GM06990 (cell line): Measurements from ENCODE around the gene ZFP14.
"Not testable (repeated sequence)": the region's sequence is repeated elsewhere in the genome, so short reads cannot be mapped to it uniquely, and the experiment has no call there.

ENCODE experiments used
- DNase-seq: peaks from one replicate; pipeline ENCODE4 v3.0.0-alpha.2; 2011; ENCODE audit not compliant: insufficient read length; ENCODE audit errors: extremely low read depth
- H3K27me3 ChIP-seq: replicated peaks from 2 replicates; pipeline ENCODE4 v1.6.0; 2011; ENCODE audit warnings: low read length; ENCODE audit not compliant: control insufficient read depth, insufficient read depth
- H3K36me3 ChIP-seq: 2 replicates; pipeline ENCODE4 v1.5.1; 2011; ENCODE audit warnings: low read length; ENCODE audit not compliant: control insufficient read depth, insufficient read depth
- H3K4me3 ChIP-seq: replicated peaks from 2 replicates; pipeline ENCODE4 v1.5.1; 2011; ENCODE audit warnings: low read depth, mild to moderate bottlenecking, control low read depth, low read length

ZFP14 gene

GRCh38 chr19:36309759-36310158, 69.2 kb downstream of the ZFP14 start:
- DNase-seq, H3K27me3 ChIP-seq: not testable (repeated sequence)
- peak overlapping the region; percentile 30 for H3K4me3 ChIP-seq

GRCh38 chr19:36309309-36309708, 69.7 kb downstream of the ZFP14 start:
- not testable (repeated sequence) for DNase-seq, H3K36me3 ChIP-seq, H3K27me3 ChIP-seq, H3K4me3 ChIP-seq

More at GRCh38 chr19:36309759-36310158, 69.2 kb downstream of the ZFP14 start:
- H3K36me3 ChIP-seq: not testable (repeated sequence)

GRCh38 chr19:36292317-36292716, 86.7 kb downstream of the ZFP14 start:
- not testable (repeated sequence) for H3K4me3 ChIP-seq, H3K36me3 ChIP-seq, H3K27me3 ChIP-seq, DNase-seq
